Body of pancreas (tissue), 4 donors: ENCODE measurements around the gene YAE1. TPM values are rescaled to one million over a fixed set of nuclear protein-coding genes. Genes with fewer than 3 reads are reported as not detected.

Source experiments
- ATAC-seq: fragments of 150-250 bp; one replicate; pipeline ENCODE4 v1.9.1; 2016
- DNase-seq, 4 donors: peaks; one replicate each; pipeline ENCODE4 v3.0.0-alpha.2; 2019
- H3K27ac ChIP-seq, 4 donors: fragments of 200-600 bp; sonication (generic); 1 replicate in 3 of 4; 2 replicates in 1 of 4; pipeline versions ENCODE4 v1.5.1 to v1.6.1; 2016 to 2019; ENCODE audit warnings: mild to moderate bottlenecking in 1 of 4, mixed read lengths in 1 of 4, moderate library complexity in 1 of 4
- H3K27me3 ChIP-seq, 2 donors: fragments of 200-600 bp; sonication (generic); one replicate each; pipeline ENCODE4 v1.6.0; 2016; ENCODE audit warnings: mild to moderate bottlenecking in 1 of 2
- H3K36me3 ChIP-seq, 2 donors: fragments of 200-600 bp; sonication (generic); replicated peaks in 1 of 2; 2 replicates each; pipeline ENCODE4 v1.5.1; 2016; ENCODE audit warnings: low read depth in 2 of 2; ENCODE audit not compliant: insufficient read depth in 1 of 2
- H3K4me1 ChIP-seq: fragments of 200-600 bp; sonication (generic); one replicate; pipeline ENCODE4 v1.6.0; 2016
- H3K4me3 ChIP-seq, 2 donors: fragments of 200-600 bp; sonication (generic); 1 replicate in 1 of 2; 2 replicates in 1 of 2; pipeline ENCODE4 v1.5.1; 2016 to 2019
- H3K9me3 ChIP-seq, 3 donors: fragments of 200-600 bp; sonication (generic); 1 replicate in 2 of 3; 2 replicates in 1 of 3; pipeline ENCODE4 v1.5.1; 2016
- POLR2A ChIP-seq, 3 donors: fragments of 450-650 bp; IDR thresholded peaks; one replicate each; pipeline ENCODE4 v1.6.1; 2016; ENCODE audit warnings: antibody characterized with exemption in 3 of 3, mild to moderate bottlenecking in 2 of 3
- WGBS, 2 donors: methylation state at CpG; one replicate each; pipeline ENCODE4 v1.1.5; 2017; 5-methylcytosine and 5-hydroxymethylcytosine counted together
- intact Hi-C: fragments of 100-400 bp; cut with DNase I; formaldehyde crosslinking; loops from one replicate; pipeline ENCODE4 v1.15.1; 2023
- total RNA-seq, 2 donors: library from RNA; depleted of rRNA; stranded (reverse); fragments of >200 nt; gene quantifications; one replicate each; pipeline ENCODE4 v1.1.0, GENCODE V29; 2016
- TF ChIP-seq, protein P1 (sequence below), 7 experiments: fragments of 450-650 bp in 4 of 7; fragments of 200-600 bp in 3 of 7; sonication (generic) in 3 of 7; IDR thresholded peaks; one replicate each; pipeline ENCODE4 v1.5.1; 2016 to 2019; ENCODE audit warnings: antibody characterized with exemption in 7 of 7

YAE1 gene
- total RNA-seq, 2 donors from 2014 or later, result 6.6 to 9.9 TPM

DNA sequence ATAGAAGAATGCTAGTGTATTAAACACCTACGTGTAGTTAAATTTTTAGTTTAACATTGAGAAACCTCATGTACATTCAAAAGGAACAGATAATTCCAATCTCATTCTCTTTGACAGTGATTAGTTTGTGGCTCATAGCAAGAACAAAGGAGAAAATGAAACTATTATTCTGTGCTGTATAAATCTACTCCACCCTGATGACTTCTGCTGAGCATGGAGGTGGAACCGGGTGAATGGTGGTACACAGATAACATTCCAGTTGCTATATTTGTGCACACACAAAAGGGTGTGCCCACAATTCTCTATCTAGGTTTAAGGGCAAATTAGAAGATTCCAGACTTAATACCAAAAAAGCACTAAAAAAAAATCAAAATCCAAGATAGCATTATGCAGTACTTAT, 40.1 kb downstream of the YAE1 start:
- Histone ChIP-seq H3K27me3 (no peaks in the 10 kb centered on the region), H3K4me3 (no peak overlapping the region), H3K4me1 (peaks cover 5% of the 10 kb centered on the region), H3K9me3 (no peaks in the 10 kb centered on the region), H3K36me3 (no peaks in the 10 kb centered on the region), H3K27ac (no peak overlapping the region)
- no peak for TF ChIP-seq POLR2A (IDR thresholded peaks at IDR 0.05)
- TF ChIP-seq, protein P1, sequence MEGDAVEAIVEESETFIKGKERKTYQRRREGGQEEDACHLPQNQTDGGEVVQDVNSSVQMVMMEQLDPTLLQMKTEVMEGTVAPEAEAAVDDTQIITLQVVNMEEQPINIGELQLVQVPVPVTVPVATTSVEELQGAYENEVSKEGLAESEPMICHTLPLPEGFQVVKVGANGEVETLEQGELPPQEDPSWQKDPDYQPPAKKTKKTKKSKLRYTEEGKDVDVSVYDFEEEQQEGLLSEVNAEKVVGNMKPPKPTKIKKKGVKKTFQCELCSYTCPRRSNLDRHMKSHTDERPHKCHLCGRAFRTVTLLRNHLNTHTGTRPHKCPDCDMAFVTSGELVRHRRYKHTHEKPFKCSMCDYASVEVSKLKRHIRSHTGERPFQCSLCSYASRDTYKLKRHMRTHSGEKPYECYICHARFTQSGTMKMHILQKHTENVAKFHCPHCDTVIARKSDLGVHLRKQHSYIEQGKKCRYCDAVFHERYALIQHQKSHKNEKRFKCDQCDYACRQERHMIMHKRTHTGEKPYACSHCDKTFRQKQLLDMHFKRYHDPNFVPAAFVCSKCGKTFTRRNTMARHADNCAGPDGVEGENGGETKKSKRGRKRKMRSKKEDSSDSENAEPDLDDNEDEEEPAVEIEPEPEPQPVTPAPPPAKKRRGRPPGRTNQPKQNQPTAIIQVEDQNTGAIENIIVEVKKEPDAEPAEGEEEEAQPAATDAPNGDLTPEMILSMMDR (IDR thresholded peaks at IDR 0.05), result no peak
- ATAC-seq (no peak), DNase-seq (no peak)
- intact Hi-C loops, result no loop called here
- 78 to 84% methylated on average over 2 of the region's 2 CpGs for WGBS, 2 donors

DNA sequence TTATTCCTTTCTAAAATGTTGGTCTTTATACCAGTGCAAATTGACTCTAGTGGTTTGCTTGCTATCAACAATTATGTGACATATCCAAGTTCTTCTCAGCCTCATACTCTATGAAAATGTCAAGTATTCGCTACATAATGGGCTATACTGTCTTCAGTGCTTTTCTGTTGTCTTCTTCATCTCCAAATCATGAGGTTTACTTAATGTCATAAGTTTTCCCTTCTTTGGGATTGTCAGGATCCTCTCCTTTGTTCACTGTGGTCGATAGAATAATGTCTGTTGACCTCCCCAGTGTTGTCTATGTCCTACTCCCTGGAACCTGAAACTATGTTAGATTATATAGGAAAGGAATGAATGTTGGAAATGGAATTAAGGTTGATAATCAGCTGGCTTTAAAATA, 40.7 kb downstream of the YAE1 start:
- WGBS, 2 donors, result 92 to 93% methylated on average over 2 of the region's 2 CpGs
- Histone ChIP-seq H3K36me3 (no peaks in the 10 kb centered on the region), H3K4me1 (peaks cover 5% of the 10 kb centered on the region), H3K27me3 (no peaks in the 10 kb centered on the region), H3K27ac (no peak overlapping the region), H3K4me3 (no peak overlapping the region), H3K9me3 (no peaks in the 10 kb centered on the region)
- TF ChIP-seq, protein P1 (IDR thresholded peaks at IDR 0.05), result no peak
- TF ChIP-seq POLR2A (IDR thresholded peaks at IDR 0.05), result no peak
- intact Hi-C loops, result no loop called here
- no peak for ATAC-seq
- no peak for DNase-seq

DNA sequence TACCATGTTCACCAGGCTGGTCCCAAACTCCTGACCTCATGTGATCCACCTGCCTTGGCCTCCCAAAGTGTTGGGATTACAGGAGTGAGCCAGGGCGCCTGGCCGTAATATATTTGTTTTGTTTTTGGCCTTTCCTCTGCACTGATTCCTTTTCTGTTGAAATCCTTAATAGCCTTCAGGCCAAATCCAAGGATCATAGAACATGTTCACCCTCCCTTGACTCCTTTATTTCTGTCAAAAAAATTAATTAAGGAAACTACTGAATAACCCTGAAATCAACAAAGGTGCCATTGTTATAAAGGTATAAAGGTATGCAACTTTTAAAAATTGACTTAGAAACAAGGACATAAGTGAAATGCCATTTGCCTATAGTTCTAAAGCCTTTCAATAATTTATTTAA, 41.7 kb downstream of the YAE1 start:
- no peak overlapping the region for H3K4me3 ChIP-seq
- no peaks in the 10 kb centered on the region for H3K36me3 ChIP-seq
- ATAC-seq (peak; percentile 50), DNase-seq (no peak)
- H3K9me3 ChIP-seq, result no peaks in the 10 kb centered on the region
- H3K4me1 ChIP-seq, result peaks cover 5% of the 10 kb centered on the region
- H3K27me3 ChIP-seq, result no peaks in the 10 kb centered on the region
- intact Hi-C loops, result no loop called here
- TF ChIP-seq, protein P1 (IDR thresholded peaks at IDR 0.05), result no peak
- no peak for TF ChIP-seq POLR2A (IDR thresholded peaks at IDR 0.05)
- 54 to 68% methylated on average over 2 of the region's 2 CpGs for WGBS, 2 donors
- peak overlapping the region in 2 of 4 donors; percentile 43 to 52 for H3K27ac ChIP-seq

DNA sequence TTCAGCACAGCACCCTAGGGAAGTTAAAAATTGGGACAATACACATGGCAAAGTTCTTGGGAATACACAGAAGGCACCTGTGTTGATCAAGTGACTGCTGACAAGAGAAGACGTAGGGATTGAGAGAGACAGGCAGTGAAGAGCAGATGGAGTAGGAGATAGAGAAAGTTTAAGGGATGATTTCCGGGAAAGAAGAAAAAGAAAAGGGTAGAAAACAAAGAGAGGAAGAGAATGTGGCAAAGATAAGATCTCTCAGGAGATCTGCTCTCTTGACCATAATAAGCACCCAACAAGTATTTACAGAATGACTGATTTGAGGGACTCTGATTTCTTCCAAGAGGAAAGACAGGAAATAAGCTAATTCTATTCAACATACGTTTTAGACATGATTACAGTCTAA, 42.1 kb downstream of the YAE1 start:
- intact Hi-C loops, result no loop called here
- peak overlapping the region in 2 of 4 donors; percentile 43 to 52 for H3K27ac ChIP-seq

More for the DNA sequence above, 42.1 kb downstream of the YAE1 start:
- 37 to 51% methylated on average over 3 of the region's 3 CpGs for WGBS, 2 donors
- ATAC-seq (no peak), DNase-seq (no peak)
- no peak for TF ChIP-seq POLR2A (IDR thresholded peaks at IDR 0.05)
- TF ChIP-seq, protein P1 (IDR thresholded peaks at IDR 0.05), result no peak
- Histone ChIP-seq H3K4me1 (peaks cover 5% of the 10 kb centered on the region), H3K36me3 (no peaks in the 10 kb centered on the region), H3K27me3 (no peaks in the 10 kb centered on the region), H3K4me3 (no peak overlapping the region), H3K9me3 (no peaks in the 10 kb centered on the region)
